Measurements from ENCODE around the gene SDHA. TPM values are rescaled to one million over a fixed set of nuclear protein-coding genes. Genes with fewer than 3 reads are reported as not detected.
"Not testable (repeated sequence)": the region's sequence is repeated elsewhere in the genome, so short reads cannot be mapped to it uniquely, and the experiment has no call there.

SDHA gene
- total RNA-seq, 1 experiment from 2014 or later = 140 TPM

GRCh38 chr5:251538-251937, 33.4 kb downstream of the SDHA start:
- H3K4me3 ChIP-seq (ENCODE audit: low read depth, low read length); BruUV-seq (replicated peaks); POLR2A ChIA-PET; H3K4me1 ChIP-seq; H3K4me1 Mint-ChIP-seq (ENCODE audit: low read depth, unreplicated experiment); CTCF ChIA-PET; H3K27me3 ChIP-seq (replicated peaks; ENCODE audit: control insufficient read depth, insufficient read depth, low read length); H3K27me3 Mint-ChIP-seq (ENCODE audit: insufficient read depth, unreplicated experiment); H3K4me3 Mint-ChIP-seq (ENCODE audit: unreplicated experiment); intact Hi-C loops (cut with micrococcal nuclease; ENCODE audit: unreplicated experiment); DNase-seq; H3K9me3 ChIP-seq; H3K9me3 Mint-ChIP-seq (ENCODE audit: unreplicated experiment); H3K36me3 ChIP-seq (ENCODE audit: control insufficient read depth, insufficient read depth, low read length); H3K27ac Mint-ChIP-seq (ENCODE audit: unreplicated experiment): not testable (repeated sequence)
- H3K36me3 Mint-ChIP-seq (ENCODE audit: insufficient read depth, unreplicated experiment) = peaks cover 70% of the 10 kb centered on the region

- peaks cover 70% of the 10 kb centered on the region for H3K36me3 Mint-ChIP-seq (ENCODE audit: insufficient read depth, unreplicated experiment)
- H3K4me3 ChIP-seq (ENCODE audit: low read depth, low read length); H3K27me3 Mint-ChIP-seq (ENCODE audit: insufficient read depth, unreplicated experiment); intact Hi-C loops (cut with micrococcal nuclease; ENCODE audit: unreplicated experiment); H3K4me1 Mint-ChIP-seq (ENCODE audit: low read depth, unreplicated experiment); H3K27me3 ChIP-seq (replicated peaks; ENCODE audit: control insufficient read depth, insufficient read depth, low read length); POLR2A ChIA-PET; H3K36me3 ChIP-seq (ENCODE audit: control insufficient read depth, insufficient read depth, low read length); H3K9me3 ChIP-seq; H3K4me1 ChIP-seq; CTCF ChIA-PET; DNase-seq; H3K27ac Mint-ChIP-seq (ENCODE audit: unreplicated experiment); H3K9me3 Mint-ChIP-seq (ENCODE audit: unreplicated experiment); BruUV-seq (replicated peaks); H3K4me3 Mint-ChIP-seq (ENCODE audit: unreplicated experiment): not testable (repeated sequence)
These were observed 33.9 kb downstream of the SDHA start for GRCh38 chr5:251975-252374.

- Mint-ChIP-seq H3K9me3 (ENCODE audit: unreplicated experiment) (no peaks in the 10 kb centered on the region), H3K27me3 (ENCODE audit: insufficient read depth, unreplicated experiment) (no peaks in the 10 kb centered on the region), H3K27ac (ENCODE audit: unreplicated experiment) (no peak overlapping the region), H3K36me3 (ENCODE audit: insufficient read depth, unreplicated experiment) (peaks cover 70% of the 10 kb centered on the region), H3K4me3 (ENCODE audit: unreplicated experiment) (no peak overlapping the region), H3K4me1 (ENCODE audit: low read depth, unreplicated experiment) (no peaks in the 10 kb centered on the region)
- Histone ChIP-seq H3K4me3 (ENCODE audit: low read depth, low read length) (no peak overlapping the region), H3K27me3 (replicated peaks; ENCODE audit: control insufficient read depth, insufficient read depth, low read length) (no peaks in the 10 kb centered on the region), H3K4me1 (no peaks in the 10 kb centered on the region), H3K36me3 (ENCODE audit: control insufficient read depth, insufficient read depth, low read length) (peaks cover 3% of the 10 kb centered on the region), H3K9me3 (no peaks in the 10 kb centered on the region)
- CTCF ChIA-PET = no interaction called here
- intact Hi-C loops (cut with micrococcal nuclease; ENCODE audit: unreplicated experiment) = no loop called here
- POLR2A ChIA-PET = no interaction called here
- no peak for TF ChIP-seq CTCF (IDR thresholded peaks at IDR 0.05; ENCODE audit: insufficient read depth in 1 of 2, low read depth in 1 of 2, low read length in 1 of 2, severe bottlenecking in 1 of 2, unreplicated experiment in 1 of 2)
- no peak for DNase-seq
- no TSS peak for BruUV-seq (replicated peaks)
These were observed 34.4 kb downstream of the SDHA start for GRCh38 chr5:252546-252945.

- H3K36me3 Mint-ChIP-seq (ENCODE audit: insufficient read depth, unreplicated experiment) = peaks cover 63% of the 10 kb centered on the region
- H3K4me3 Mint-ChIP-seq (ENCODE audit: unreplicated experiment); H3K27ac Mint-ChIP-seq (ENCODE audit: unreplicated experiment); POLR2A ChIA-PET; H3K4me1 ChIP-seq; H3K36me3 ChIP-seq (ENCODE audit: control insufficient read depth, insufficient read depth, low read length); H3K4me1 Mint-ChIP-seq (ENCODE audit: low read depth, unreplicated experiment); H3K9me3 Mint-ChIP-seq (ENCODE audit: unreplicated experiment); H3K27me3 ChIP-seq (replicated peaks; ENCODE audit: control insufficient read depth, insufficient read depth, low read length); intact Hi-C loops (cut with micrococcal nuclease; ENCODE audit: unreplicated experiment); H3K27me3 Mint-ChIP-seq (ENCODE audit: insufficient read depth, unreplicated experiment); BruUV-seq (replicated peaks); CTCF ChIA-PET; DNase-seq; H3K4me3 ChIP-seq (ENCODE audit: low read depth, low read length); H3K9me3 ChIP-seq: not testable (repeated sequence)
These were observed 36.2 kb downstream of the SDHA start for GRCh38 chr5:254322-254721.

GRCh38 chr5:255116-255515, 37.0 kb downstream of the SDHA start:
- intact Hi-C loops (cut with micrococcal nuclease; ENCODE audit: unreplicated experiment); H3K27me3 Mint-ChIP-seq (ENCODE audit: insufficient read depth, unreplicated experiment); H3K9me3 ChIP-seq; H3K4me1 Mint-ChIP-seq (ENCODE audit: low read depth, unreplicated experiment); DNase-seq; H3K4me1 ChIP-seq; H3K36me3 ChIP-seq (ENCODE audit: control insufficient read depth, insufficient read depth, low read length); CTCF ChIA-PET; H3K4me3 ChIP-seq (ENCODE audit: low read depth, low read length); H3K9me3 Mint-ChIP-seq (ENCODE audit: unreplicated experiment); H3K27me3 ChIP-seq (replicated peaks; ENCODE audit: control insufficient read depth, insufficient read depth, low read length); H3K27ac Mint-ChIP-seq (ENCODE audit: unreplicated experiment); H3K4me3 Mint-ChIP-seq (ENCODE audit: unreplicated experiment); BruUV-seq (replicated peaks); POLR2A ChIA-PET: not testable (repeated sequence)
- peaks cover 57% of the 10 kb centered on the region for H3K36me3 Mint-ChIP-seq (ENCODE audit: insufficient read depth, unreplicated experiment)

- H3K36me3 Mint-ChIP-seq (ENCODE audit: insufficient read depth, unreplicated experiment) = peaks cover 51% of the 10 kb centered on the region
- POLR2A ChIA-PET = not testable (repeated sequence)
These were observed 38.2 kb downstream of the SDHA start for GRCh38 chr5:256347-256746.

More at GRCh38 chr5:256347-256746, 38.2 kb downstream of the SDHA start:
- H3K36me3 ChIP-seq (ENCODE audit: control insufficient read depth, insufficient read depth, low read length); H3K4me3 ChIP-seq (ENCODE audit: low read depth, low read length); intact Hi-C loops (cut with micrococcal nuclease; ENCODE audit: unreplicated experiment); H3K9me3 Mint-ChIP-seq (ENCODE audit: unreplicated experiment); BruUV-seq (replicated peaks); H3K9me3 ChIP-seq; H3K4me1 Mint-ChIP-seq (ENCODE audit: low read depth, unreplicated experiment); H3K27me3 Mint-ChIP-seq (ENCODE audit: insufficient read depth, unreplicated experiment); CTCF ChIA-PET; H3K27me3 ChIP-seq (replicated peaks; ENCODE audit: control insufficient read depth, insufficient read depth, low read length); H3K27ac Mint-ChIP-seq (ENCODE audit: unreplicated experiment); DNase-seq; H3K4me1 ChIP-seq; H3K4me3 Mint-ChIP-seq (ENCODE audit: unreplicated experiment): not testable (repeated sequence)

Data from Caco-2 (cell line).